PC-3 (cell line): ENCODE data around the gene SLMAP. TPM values are rescaled to one million over a fixed set of nuclear protein-coding genes. Genes with fewer than 3 reads are reported as not detected.

Source experiments
- ATAC-seq: fragments of 200-7000 bp; cut with Tn5 transposase; 2 replicates; pipeline ENCODE4 v1.9.1; 2020; ENCODE audit warnings: mild to moderate bottlenecking, moderate library complexity
- BruUV-seq: library from RNA; stranded (reverse); fragments of 400-500 nt; replicated peaks from 2 replicates; lab custom pipeline; 2021; lab: Mats Ljungman, UMichigan
- CTCF ChIA-PET: fragments of 300-600 bp; sonication (Branson Sonifier 250); formaldehyde crosslinking; loops from one replicate; lab custom pipeline; 2022; ENCODE audit warnings: antibody characterized with exemption; lab: Charles Lee
- POLR2A ChIA-PET: fragments of 300-600 bp; sonication (Branson Sonifier 250); formaldehyde crosslinking; loops from one replicate; lab custom pipeline; 2022; ENCODE audit warnings: antibody characterized with exemption; ENCODE audit not compliant: unreplicated experiment; lab: Charles Lee
- DNase-seq: peaks from one replicate; pipeline ENCODE4 v3.0.0-alpha.2; 2015
- H2AFZ ChIP-seq: fragments of 300-600 bp; sonication (generic); 2 replicates; pipeline ENCODE4 v1.6.0; 2016; ENCODE audit warnings: antibody characterized with exemption, low read length
- H3F3A ChIP-seq: fragments of 300-600 bp; sonication (generic); one replicate; pipeline ENCODE4 v1.6.0; 2017; ENCODE audit warnings: antibody characterized with exemption, low read length, control low read depth, mild to moderate bottlenecking; ENCODE audit not compliant: unreplicated experiment
- H3K27ac ChIP-seq: fragments of 300-600 bp; sonication (generic); 2 replicates; pipeline ENCODE4 v1.5.1; 2016; ENCODE audit warnings: mild to moderate bottlenecking, low read length
- H3K27me3 ChIP-seq: fragments of 300-600 bp; sonication (generic); 2 replicates; pipeline ENCODE4 v1.6.1; 2016; ENCODE audit warnings: low read length, mixed read lengths
- H3K36me3 ChIP-seq: fragments of 300-600 bp; sonication (generic); 2 replicates; pipeline ENCODE4 v1.6.1; 2016; ENCODE audit warnings: low read depth, mixed run types, low read length, mixed read lengths
- H3K4me1 ChIP-seq: fragments of 300-600 bp; sonication (generic); 2 replicates; pipeline ENCODE4 v1.5.1; 2016; ENCODE audit warnings: low read length; ENCODE audit not compliant: insufficient read depth
- H3K4me2 ChIP-seq: fragments of 300-600 bp; sonication (generic); 2 replicates; pipeline ENCODE4 v1.6.0; 2016; ENCODE audit warnings: low read length
- H3K4me3 ChIP-seq: fragments of 300-600 bp; sonication (generic); 2 replicates; pipeline ENCODE4 v1.5.1; 2016; ENCODE audit warnings: mild to moderate bottlenecking, low read length, mixed read lengths
- H3K79me2 ChIP-seq: fragments of 300-600 bp; sonication (generic); 2 replicates; pipeline ENCODE4 v1.6.1; 2017; ENCODE audit warnings: low read length, mixed read lengths
- H3K9ac ChIP-seq: fragments of 300-600 bp; sonication (generic); 2 replicates; pipeline ENCODE4 v1.6.0; 2016; ENCODE audit warnings: mild to moderate bottlenecking, low read length
- H3K9me2 ChIP-seq: fragments of 300-600 bp; sonication (generic); replicated peaks from 2 replicates; pipeline ENCODE4 v1.6.1; 2016; ENCODE audit warnings: mixed run types, low read length, mixed read lengths
- H3K9me3 ChIP-seq: fragments of 300-600 bp; sonication (generic); 2 replicates; pipeline ENCODE4 v1.6.1; 2016; ENCODE audit warnings: low read length, mixed read lengths
- H4K20me1 ChIP-seq: fragments of 300-600 bp; sonication (generic); 2 replicates; pipeline ENCODE4 v1.6.1; 2016; ENCODE audit warnings: low read length, mixed read lengths
- CTCF ChIP-seq: fragments of 300-600 bp; sonication (generic); conservative IDR thresholded peaks from 2 replicates; pipeline ENCODE4 v1.5.1; 2017; ENCODE audit warnings: antibody characterized with exemption, low read depth, mild to moderate bottlenecking, low read length
- EZH2 ChIP-seq: fragments of 300-600 bp; sonication (generic); IDR thresholded peaks from one replicate; pipeline ENCODE4 v1.6.1; 2017; ENCODE audit warnings: antibody characterized with exemption, mild to moderate bottlenecking, low read length; ENCODE audit not compliant: unreplicated experiment
- EZH2phosphoT487 ChIP-seq: fragments of 300-600 bp; sonication (generic); IDR thresholded peaks from 2 replicates; pipeline ENCODE4 v1.6.1; 2018; ENCODE audit warnings: mild to moderate bottlenecking, antibody characterized with exemption, low read length, borderline replicate concordance
- intact Hi-C: fragments of 100-400 bp; cut with micrococcal nuclease; formaldehyde crosslinking; loops from 2 replicates; pipeline ENCODE4 v1.9.0; 2023
- total RNA-seq: library from RNA; depleted of rRNA; stranded (reverse); fragments of >200 nt; gene quantifications from 2 replicates; pipeline ENCODE4 v1.2.3, GENCODE V29; 2014

SLMAP gene
- total RNA-seq, 1 experiment from 2014 or later, result 60.0 TPM

GRCh38 chr3:57961828-57962447 lies 205.8 kb downstream of the SLMAP start:
- POLR2A ChIA-PET, result no interaction called here
- H3K9ac ChIP-seq, result no peak overlapping the region
- no peak overlapping the region for H2AFZ ChIP-seq
- BruUV-seq, result no TSS peak
- intact Hi-C loops, result loop anchor here (1.0 kb wide), 1 partner anchor 43 kb away; no protein-coding TSS in a partner anchor
- CTCF ChIA-PET, result interaction anchor here (0.5 to 1.1 kb wide), 9 partner anchors 10 to 120 kb away, joined by 3 to 9 read pairs (median 4); no protein-coding TSS in a partner anchor
- no peaks in the 10 kb centered on the region for H3K9me3 ChIP-seq
- no peaks in the 10 kb centered on the region for H3K36me3 ChIP-seq
- H3K79me2 ChIP-seq, result no peaks in the 10 kb centered on the region; the same call in 1 of the 2 replicates
- H3K4me2 ChIP-seq, result no peak overlapping the region
- H3K9me2 ChIP-seq, result no peaks in the 10 kb centered on the region
- no peaks in the 10 kb centered on the region for H3K27me3 ChIP-seq
- H3K4me1 ChIP-seq, result peaks cover 22% of the 10 kb centered on the region
- H3F3A ChIP-seq, result no peaks in the 10 kb centered on the region
- TF ChIP-seq CTCF (peak; percentile 85), EZH2 (no peak), EZH2phosphoT487 (no peak)
- no peak overlapping the region for H3K4me3 ChIP-seq
- peak; percentile 81 for DNase-seq
- no peaks in the 10 kb centered on the region for H4K20me1 ChIP-seq
- H3K27ac ChIP-seq, result 0 out of 2 replicates have a peak overlapping the region, but pooled peaks have one; percentile 0
- ATAC-seq, result peak; percentile 69

- no peaks in the 10 kb centered on the region for H3F3A ChIP-seq
- no peak overlapping the region for H3K9ac ChIP-seq
- H3K9me3 ChIP-seq, result no peaks in the 10 kb centered on the region
- H3K4me3 ChIP-seq, result no peak overlapping the region
- intact Hi-C loops, result loop anchor here (1.0 kb wide), 1 partner anchor 43 kb away; no protein-coding TSS in a partner anchor
- DNase-seq, result no peak
- no peak overlapping the region for H3K4me2 ChIP-seq
- H3K4me1 ChIP-seq, result peaks cover 18% of the 10 kb centered on the region
- H3K79me2 ChIP-seq, result no peaks in the 10 kb centered on the region; the same call in 1 of the 2 replicates
- H3K27me3 ChIP-seq, result no peaks in the 10 kb centered on the region
- H3K36me3 ChIP-seq, result no peaks in the 10 kb centered on the region
- no peak for TF ChIP-seq EZH2
- TF ChIP-seq EZH2phosphoT487, result no peak
- no peak for TF ChIP-seq CTCF
- no peak overlapping the region for H2AFZ ChIP-seq
- no peaks in the 10 kb centered on the region for H4K20me1 ChIP-seq
- 0 out of 2 replicates have a peak overlapping the region, but pooled peaks have one; percentile 0 for H3K27ac ChIP-seq
- POLR2A ChIA-PET, result interaction anchor here (0.6 kb wide), 1 partner anchor 104 kb away, joined by 6 read pairs; no protein-coding TSS in a partner anchor
- CTCF ChIA-PET, result interaction anchor here (0.6 to 1.1 kb wide), 8 partner anchors 10 to 120 kb away, joined by 3 to 9 read pairs (median 4); no protein-coding TSS in a partner anchor
- no peak for ATAC-seq
- TSS peak; percentile 48 for BruUV-seq
- H3K9me2 ChIP-seq, result no peaks in the 10 kb centered on the region
Measured at GRCh38 chr3:57962448-57962834, 206.3 kb downstream of the SLMAP start.

- no TSS peak for BruUV-seq
- H3K9ac ChIP-seq, result no peak overlapping the region
- H2AFZ ChIP-seq, result no peak overlapping the region
- no peak for TF ChIP-seq CTCF
- no peak for TF ChIP-seq EZH2
- no peak for TF ChIP-seq EZH2phosphoT487
- CTCF ChIA-PET, result no interaction called here
- H3K9me3 ChIP-seq, result no peaks in the 10 kb centered on the region
- ATAC-seq (no peak), DNase-seq (no peak)
- no peaks in the 10 kb centered on the region for H3K36me3 ChIP-seq
- intact Hi-C loops, result no loop called here
- H3K4me2 ChIP-seq, result no peak overlapping the region
- no peaks in the 10 kb centered on the region for H3K9me2 ChIP-seq
- H3F3A ChIP-seq, result no peaks in the 10 kb centered on the region
- H3K79me2 ChIP-seq, result no peaks in the 10 kb centered on the region; the same call in 1 of the 2 replicates
- H3K27me3 ChIP-seq, result no peaks in the 10 kb centered on the region
- peaks cover 13% of the 10 kb centered on the region for H3K4me1 ChIP-seq
- H3K4me3 ChIP-seq, result no peak overlapping the region
- H3K27ac ChIP-seq, result no peak overlapping the region
- no peaks in the 10 kb centered on the region for H4K20me1 ChIP-seq
- POLR2A ChIA-PET, result no interaction called here
Measured at GRCh38 chr3:57963811-57964346, 207.8 kb downstream of the SLMAP start.
